Activated CD4-positive, alpha-beta T cell treated with anti-CD3 and anti-CD28 coated beads, Interleukin-2, amount 50 U/mL, for 4 hours (primary cell): Measurements from ENCODE around the gene SH3GL2.

Experiments used
- DNase-seq, 2 experiments: peaks; one replicate each; pipeline ENCODE4 v3.0.0-alpha.2; 2020

The SH3GL2 gene

GRCh38 chr9:17611917-17612316 is 33.1 kb downstream of the SH3GL2 start:
- no peak for DNase-seq

- DNase-seq, result no peak
Observed at GRCh38 chr9:17613758-17614157, 34.9 kb downstream of the SH3GL2 start.

- DNase-seq, result no peak
Observed at GRCh38 chr9:17614250-17614649, 35.4 kb downstream of the SH3GL2 start.

GRCh38 chr9:17614903-17615302 is 36.0 kb downstream of the SH3GL2 start:
- DNase-seq, result no peak

- DNase-seq, result no peak
Observed at GRCh38 chr9:17622141-17622540, 43.3 kb downstream of the SH3GL2 start.

- no peak for DNase-seq
Observed at GRCh38 chr9:17622749-17623148, 43.9 kb downstream of the SH3GL2 start.

GRCh38 chr9:17623965-17624364 is 45.1 kb downstream of the SH3GL2 start:
- DNase-seq, result no peak

GRCh38 chr9:17624571-17624970 is 45.7 kb downstream of the SH3GL2 start:
- DNase-seq, result no peak

GRCh38 chr9:17625644-17626388 is 47.0 kb downstream of the SH3GL2 start:
- DNase-seq, result no peak

- DNase-seq, result no peak
Observed at GRCh38 chr9:17627641-17628040, 48.8 kb downstream of the SH3GL2 start.

GRCh38 chr9:17628624-17629023 is 49.8 kb downstream of the SH3GL2 start:
- DNase-seq, result no peak

- no peak for DNase-seq
Observed at GRCh38 chr9:17630531-17630949, 51.7 kb downstream of the SH3GL2 start.

- no peak for DNase-seq
Observed at GRCh38 chr9:17631396-17631795, 52.5 kb downstream of the SH3GL2 start.

GRCh38 chr9:17632994-17633393 is 54.1 kb downstream of the SH3GL2 start:
- DNase-seq, result no peak

- no peak for DNase-seq
Observed at GRCh38 chr9:17635115-17635890, 56.4 kb downstream of the SH3GL2 start.

- no peak for DNase-seq
Observed at GRCh38 chr9:17636349-17636748, 57.5 kb downstream of the SH3GL2 start.

GRCh38 chr9:17636821-17637220 is 58.0 kb downstream of the SH3GL2 start:
- no peak for DNase-seq

GRCh38 chr9:17637229-17637628 is 58.4 kb downstream of the SH3GL2 start:
- DNase-seq, result no peak

- DNase-seq, result no peak
Observed at GRCh38 chr9:17648516-17648915, 69.7 kb downstream of the SH3GL2 start.

- DNase-seq, result no peak
Observed at GRCh38 chr9:17651725-17652124, 72.9 kb downstream of the SH3GL2 start.

- DNase-seq, result no peak
Observed at GRCh38 chr9:17653947-17654465, 75.1 kb downstream of the SH3GL2 start.

GRCh38 chr9:17656889-17657288 is 78.0 kb downstream of the SH3GL2 start:
- no peak for DNase-seq

- no peak for DNase-seq
Observed at GRCh38 chr9:17658237-17658636, 79.4 kb downstream of the SH3GL2 start.

- no peak for DNase-seq
Observed at GRCh38 chr9:17660158-17660557, 81.3 kb downstream of the SH3GL2 start.
